HCT116 (cell line): ENCODE results near the gene SP140L. TPM values are rescaled to one million over a fixed set of nuclear protein-coding genes. Genes with fewer than 3 reads are reported as not detected.

Experiments used
- ATAC-seq: fragments of 200-7000 bp; cut with Tn5 transposase; 2 replicates; pipeline ENCODE4 v1.9.1; 2020; ENCODE audit warnings: mild to moderate bottlenecking, moderate library complexity
- BruUV-seq: library from RNA; stranded (reverse); fragments of 400-500 nt; replicated peaks from 2 replicates; lab custom pipeline; 2021; lab: Mats Ljungman, UMichigan
- CTCF ChIA-PET: fragments of 300-600 bp; sonication (Branson Sonifier 250); formaldehyde crosslinking; loops from one replicate; lab custom pipeline; 2021; ENCODE audit warnings: antibody characterized with exemption; lab: Charles Lee
- POLR2A ChIA-PET: fragments of 300-600, 350-600 bp; sonication (Branson Sonifier 250); formaldehyde crosslinking; loops from one replicate; lab custom pipeline; 2021; ENCODE audit warnings: antibody characterized with exemption; lab: Charles Lee
- RAD21 ChIA-PET, 2 experiments: fragments of 300-600 bp; sonication (Branson Sonifier 250); formaldehyde crosslinking; loops; one replicate each; lab custom pipeline; 2023; ENCODE audit warnings: low total read pairs in 2 of 2; ENCODE audit not compliant: uncharacterized antibody in 2 of 2, unreplicated experiment in 2 of 2, low non-redundant PET in 1 of 2; lab: Charles Lee
- DNase-seq: peaks from one replicate; pipeline ENCODE4 v3.0.0-alpha.2; 2010; ENCODE audit warnings: low read depth, low spot score
- H2AFZ ChIP-seq: fragments of 200-600 bp; shearing (Covaris generic), sonication (generic); 2 replicates; pipeline ENCODE4 v1.6.1; 2017; ENCODE audit warnings: low read depth, mixed run types, mixed read lengths, antibody characterized with exemption, low read length; ENCODE audit not compliant: poor library complexity, severe bottlenecking
- H3K27ac ChIP-seq: 2 replicates; pipeline ENCODE4 v1.5.1; 2012; ENCODE audit warnings: low read depth, low read length
- H3K27me3 ChIP-seq: fragments of 200-600 bp; sonication (generic); 2 replicates; pipeline ENCODE4 v1.6.1; 2016; ENCODE audit warnings: mixed run types, low read length, mixed read lengths; ENCODE audit not compliant: insufficient read depth
- H3K36me3 ChIP-seq, 2 experiments: fragments of 200-500 bp in 1 of 2; fragments of 200-600 bp in 1 of 2; sonication (Bioruptor generic) in 1 of 2; sonication (generic) in 1 of 2; 2 replicates each; pipeline versions ENCODE4 v1.5.1 to v1.6.1; 2014 to 2016; ENCODE audit warnings: low read length in 2 of 2, inconsistent platforms in 1 of 2, mixed read lengths in 1 of 2, mixed run types in 1 of 2; ENCODE audit not compliant: insufficient read depth in 2 of 2, control insufficient read depth in 1 of 2
- H3K4me1 ChIP-seq, 2 experiments: fragments of 200-600 bp in 1 of 2; sonication (generic) in 1 of 2; 2 replicates each; pipeline versions ENCODE4 v1.5.1 to v1.6.1; 2012 to 2017; ENCODE audit warnings: low read length in 2 of 2, inconsistent platforms in 1 of 2, mild to moderate bottlenecking in 1 of 2, mixed read lengths in 1 of 2, mixed run types in 1 of 2, moderate library complexity in 1 of 2; ENCODE audit not compliant: insufficient read depth in 2 of 2, control insufficient read depth in 1 of 2
- H3K4me2 ChIP-seq: fragments of 200-600 bp; sonication (generic); 2 replicates; pipeline ENCODE4 v1.6.1; 2017; ENCODE audit warnings: mixed run types, low read length, mixed read lengths
- H3K4me3 ChIP-seq, 2 experiments: fragments of 200-600 bp in 1 of 2; sonication (generic) in 1 of 2; replicated peaks in 1 of 2; 2 replicates each; pipeline ENCODE4 v1.5.1; 2011 to 2016; ENCODE audit warnings: low read length in 2 of 2, control low read depth in 1 of 2, low read depth in 1 of 2, mild to moderate bottlenecking in 1 of 2, mixed read lengths in 1 of 2, mixed run types in 1 of 2
- H3K79me2 ChIP-seq: fragments of 200-600 bp; sonication (generic); 2 replicates; pipeline ENCODE4 v1.6.1; 2017; ENCODE audit warnings: mild to moderate bottlenecking, mixed run types, low read length, moderate library complexity, mixed read lengths; ENCODE audit not compliant: insufficient read depth
- H3K9ac ChIP-seq: fragments of 200-600 bp; sonication (generic); 2 replicates; pipeline ENCODE4 v1.6.1; 2016; ENCODE audit warnings: low read length, mixed read lengths
- H3K9me2 ChIP-seq: fragments of 200-600 bp; sonication (generic), shearing (Covaris generic); 2 replicates; pipeline ENCODE4 v1.6.1; 2017; ENCODE audit warnings: mixed run types, mild to moderate bottlenecking, moderate library complexity; ENCODE audit not compliant: insufficient read depth
- H3K9me3 ChIP-seq, 2 experiments: fragments of 200-500 bp in 1 of 2; fragments of 200-600 bp in 1 of 2; sonication (Bioruptor generic) in 1 of 2; sonication (generic) in 1 of 2; 2 replicates each; pipeline ENCODE4 v1.6.1; 2014 to 2017; ENCODE audit warnings: low read length in 2 of 2, mixed read lengths in 2 of 2, inconsistent platforms in 1 of 2, low read depth in 1 of 2, mild to moderate bottlenecking in 1 of 2, mixed run types in 1 of 2, moderate library complexity in 1 of 2; ENCODE audit not compliant: control insufficient read depth in 1 of 2, insufficient read depth in 1 of 2
- H4K20me1 ChIP-seq: fragments of 200-600 bp; sonication (generic), shearing (Covaris generic); 2 replicates; pipeline ENCODE4 v1.6.1; 2017; ENCODE audit warnings: mixed run types, mild to moderate bottlenecking, moderate library complexity; ENCODE audit not compliant: insufficient read depth
- CBX3 ChIP-seq: IDR thresholded peaks from 2 replicates; pipeline ENCODE4 v1.6.1; 2012; ENCODE audit warnings: low read depth
- EGR1 ChIP-seq: IDR thresholded peaks from 2 replicates; pipeline ENCODE4 v1.6.1; 2012; ENCODE audit warnings: low read depth
- ELF1 ChIP-seq: IDR thresholded peaks from 2 replicates; pipeline ENCODE4 v1.6.1; 2012; ENCODE audit warnings: low read depth, borderline replicate concordance
- EZH2 ChIP-seq: fragments of 200-600 bp; sonication (generic); IDR thresholded peaks from 2 replicates; pipeline ENCODE4 v1.6.1; 2017; ENCODE audit warnings: antibody characterized with exemption, mixed run types
- EZH2phosphoT487 ChIP-seq: fragments of 200-600 bp; IDR thresholded peaks from 2 replicates; pipeline ENCODE4 v1.6.1; 2018; ENCODE audit warnings: antibody characterized with exemption, borderline replicate concordance
- JUND ChIP-seq: IDR thresholded peaks from 2 replicates; pipeline ENCODE4 v1.6.1; 2012
- MAX ChIP-seq: IDR thresholded peaks from 2 replicates; pipeline ENCODE4 v1.6.1; 2012
- POLR2A ChIP-seq: IDR thresholded peaks from 2 replicates; pipeline ENCODE4 v1.7.0; 2011; ENCODE audit warnings: borderline replicate concordance; ENCODE audit not compliant: insufficient read depth, insufficient read length; ENCODE audit errors: extremely low read depth
- POLR2AphosphoS5 ChIP-seq: IDR thresholded peaks from 2 replicates; pipeline ENCODE4 v1.6.1; 2011; ENCODE audit warnings: mild to moderate bottlenecking, low read depth, low read length, moderate library complexity
- RAD21 ChIP-seq: IDR thresholded peaks from 2 replicates; pipeline ENCODE4 v1.6.1; 2012; ENCODE audit warnings: low read depth, mild to moderate bottlenecking
- SIN3A ChIP-seq: IDR thresholded peaks from 2 replicates; pipeline ENCODE4 v1.6.1; 2012; ENCODE audit warnings: low read depth
- SP1 ChIP-seq: IDR thresholded peaks from 2 replicates; pipeline ENCODE4 v1.6.1; 2012; ENCODE audit warnings: low read depth
- SRF ChIP-seq: IDR thresholded peaks from 2 replicates; pipeline ENCODE4 v1.6.1; 2012; ENCODE audit warnings: low read depth
- YY1 ChIP-seq: IDR thresholded peaks from 2 replicates; pipeline ENCODE4 v1.6.1; 2011; ENCODE audit warnings: low read length, low read depth, moderate library complexity, mild to moderate bottlenecking; ENCODE audit not compliant: insufficient replicate concordance; ENCODE audit errors: extremely low read depth
- ZBTB33 ChIP-seq: IDR thresholded peaks from 2 replicates; pipeline ENCODE4 v1.6.1; 2011; ENCODE audit warnings: mild to moderate bottlenecking, low read length, moderate library complexity; ENCODE audit not compliant: insufficient replicate concordance; ENCODE audit errors: extremely low read depth
- intact Hi-C: fragments of 100-400 bp; cut with micrococcal nuclease; formaldehyde crosslinking; loops from 2 replicates; pipeline ENCODE4 v1.10.0; 2022
- total RNA-seq: library from RNA; stranded (reverse); gene quantifications from one replicate; pipeline ENCODE4 v1.2.1, GENCODE V29; 2021; ENCODE audit not compliant: unreplicated experiment
- TF ChIP-seq, protein P1 (sequence below): IDR thresholded peaks from 2 replicates; pipeline ENCODE4 v1.6.1; 2012; ENCODE audit warnings: low read depth
- TF ChIP-seq, protein P2 (sequence below): IDR thresholded peaks from 2 replicates; pipeline ENCODE4 v1.6.1; 2012

Gene SP140L
- total RNA-seq, 1 experiment from 2014 or later, result 28.9 TPM

DNA sequence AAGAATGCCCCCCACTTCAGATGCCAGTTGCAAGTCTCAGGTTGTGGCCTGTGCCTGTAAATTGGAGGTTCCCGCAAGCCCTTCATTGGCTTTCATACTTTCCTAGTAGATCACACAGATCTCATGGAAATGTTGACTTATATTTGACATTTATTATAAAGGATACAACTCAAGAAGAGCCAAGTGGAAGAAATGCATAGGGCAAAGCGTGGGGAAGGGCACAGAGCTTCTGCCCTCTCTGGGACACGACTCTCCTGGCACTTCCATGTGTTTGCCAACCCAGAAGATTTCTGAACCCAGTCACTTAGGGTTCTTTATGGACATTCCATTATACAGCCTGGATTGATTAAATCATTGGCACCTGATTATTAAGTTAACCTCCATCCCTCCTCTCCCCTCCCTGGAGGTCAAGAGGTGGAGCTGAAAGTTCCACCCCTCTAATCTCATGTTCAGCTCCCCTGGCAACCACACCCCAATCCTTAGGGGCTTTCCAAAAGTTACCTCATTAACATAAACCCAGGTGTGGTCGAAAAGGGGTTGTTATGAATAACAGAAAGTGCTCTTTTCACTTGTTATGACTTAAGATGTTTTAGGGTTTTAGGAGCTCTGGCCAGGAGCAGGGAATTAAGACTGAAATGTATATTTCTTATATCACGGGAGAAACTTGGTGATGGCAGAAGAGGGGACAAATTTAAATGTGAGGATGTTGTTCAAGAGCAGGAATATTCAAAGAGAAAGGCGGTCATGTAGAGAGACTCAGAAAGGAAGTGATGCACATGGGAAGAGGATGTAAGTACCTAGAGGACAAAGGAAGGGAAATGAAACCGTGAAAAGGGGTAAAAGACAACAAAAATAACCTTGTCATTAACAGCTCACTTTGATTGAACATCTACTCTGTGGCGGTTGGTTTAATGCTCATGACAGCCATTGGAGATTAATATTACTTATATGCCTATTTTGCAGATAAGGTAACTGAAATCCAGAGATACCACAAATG lies 120.8 kb downstream of the SP140L start:
- Histone ChIP-seq H3K27me3 (no peaks in the 10 kb centered on the region), H3K4me2 (no peak overlapping the region), H3K4me3 (no peak overlapping the region), H3K27ac (no peak overlapping the region), H3K9ac (no peak overlapping the region), H3K9me3 (no peaks in the 10 kb centered on the region), H2AFZ (no peak overlapping the region), H3K4me1 (peaks cover 0 to 3% of the 10 kb centered on the region in 2 experiments; a peak in 1 of 4 replicates), H4K20me1 (no peaks in the 10 kb centered on the region)
- ChIA-PET RAD21 (no interaction called here), CTCF (no interaction called here), POLR2A (no interaction called here)
- intact Hi-C loops, result no loop called here
- TF ChIP-seq POLR2AphosphoS5 (no peak), ZBTB33 (no peak), EZH2 (no peak), JUND (no peak), MAX (no peak), RAD21 (no peak), CBX3 (no peak), POLR2A (no peak), YY1 (no peak), SP1 (no peak), ELF1 (no peak), EZH2phosphoT487 (no peak), SIN3A (no peak), SRF (no peak), EGR1 (no peak)
- TF ChIP-seq, protein P1, sequence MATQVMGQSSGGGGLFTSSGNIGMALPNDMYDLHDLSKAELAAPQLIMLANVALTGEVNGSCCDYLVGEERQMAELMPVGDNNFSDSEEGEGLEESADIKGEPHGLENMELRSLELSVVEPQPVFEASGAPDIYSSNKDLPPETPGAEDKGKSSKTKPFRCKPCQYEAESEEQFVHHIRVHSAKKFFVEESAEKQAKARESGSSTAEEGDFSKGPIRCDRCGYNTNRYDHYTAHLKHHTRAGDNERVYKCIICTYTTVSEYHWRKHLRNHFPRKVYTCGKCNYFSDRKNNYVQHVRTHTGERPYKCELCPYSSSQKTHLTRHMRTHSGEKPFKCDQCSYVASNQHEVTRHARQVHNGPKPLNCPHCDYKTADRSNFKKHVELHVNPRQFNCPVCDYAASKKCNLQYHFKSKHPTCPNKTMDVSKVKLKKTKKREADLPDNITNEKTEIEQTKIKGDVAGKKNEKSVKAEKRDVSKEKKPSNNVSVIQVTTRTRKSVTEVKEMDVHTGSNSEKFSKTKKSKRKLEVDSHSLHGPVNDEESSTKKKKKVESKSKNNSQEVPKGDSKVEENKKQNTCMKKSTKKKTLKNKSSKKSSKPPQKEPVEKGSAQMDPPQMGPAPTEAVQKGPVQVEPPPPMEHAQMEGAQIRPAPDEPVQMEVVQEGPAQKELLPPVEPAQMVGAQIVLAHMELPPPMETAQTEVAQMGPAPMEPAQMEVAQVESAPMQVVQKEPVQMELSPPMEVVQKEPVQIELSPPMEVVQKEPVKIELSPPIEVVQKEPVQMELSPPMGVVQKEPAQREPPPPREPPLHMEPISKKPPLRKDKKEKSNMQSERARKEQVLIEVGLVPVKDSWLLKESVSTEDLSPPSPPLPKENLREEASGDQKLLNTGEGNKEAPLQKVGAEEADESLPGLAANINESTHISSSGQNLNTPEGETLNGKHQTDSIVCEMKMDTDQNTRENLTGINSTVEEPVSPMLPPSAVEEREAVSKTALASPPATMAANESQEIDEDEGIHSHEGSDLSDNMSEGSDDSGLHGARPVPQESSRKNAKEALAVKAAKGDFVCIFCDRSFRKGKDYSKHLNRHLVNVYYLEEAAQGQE, result no peak
- TF ChIP-seq, protein P2, sequence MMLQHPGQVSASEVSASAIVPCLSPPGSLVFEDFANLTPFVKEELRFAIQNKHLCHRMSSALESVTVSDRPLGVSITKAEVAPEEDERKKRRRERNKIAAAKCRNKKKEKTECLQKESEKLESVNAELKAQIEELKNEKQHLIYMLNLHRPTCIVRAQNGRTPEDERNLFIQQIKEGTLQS, result no peak
- TF ChIP-seq, all 23 proteins: peak for 0
- ATAC-seq (no peak), DNase-seq (no peak)
- Histone ChIP-seq H3K79me2 (no peaks in the 10 kb centered on the region), H3K36me3 (no peaks in the 10 kb centered on the region; a peak in 1 of 4 replicates), H3K9me2 (no peaks in the 10 kb centered on the region)
- BruUV-seq, result no TSS peak
